DOHH2 (cell line): ENCODE results near the gene HOXB7.

Experiments used
- EZH2phosphoT487 ChIP-seq: fragments of 200-600 bp; sonication (generic); IDR thresholded peaks from 2 replicates; pipeline ENCODE4 v1.6.1; 2017; ENCODE audit warnings: borderline replicate concordance, mild to moderate bottlenecking, antibody characterized with exemption, low read length, moderate library complexity, mixed read lengths
- TF ChIP-seq, protein P1 (sequence below): fragments of 200-600 bp; sonication (generic); IDR thresholded peaks from one replicate; pipeline ENCODE4 v1.5.1; 2014; ENCODE audit warnings: antibody characterized with exemption, mild to moderate bottlenecking, low read depth, low read length; ENCODE audit not compliant: poor library complexity, severe bottlenecking

DNA sequence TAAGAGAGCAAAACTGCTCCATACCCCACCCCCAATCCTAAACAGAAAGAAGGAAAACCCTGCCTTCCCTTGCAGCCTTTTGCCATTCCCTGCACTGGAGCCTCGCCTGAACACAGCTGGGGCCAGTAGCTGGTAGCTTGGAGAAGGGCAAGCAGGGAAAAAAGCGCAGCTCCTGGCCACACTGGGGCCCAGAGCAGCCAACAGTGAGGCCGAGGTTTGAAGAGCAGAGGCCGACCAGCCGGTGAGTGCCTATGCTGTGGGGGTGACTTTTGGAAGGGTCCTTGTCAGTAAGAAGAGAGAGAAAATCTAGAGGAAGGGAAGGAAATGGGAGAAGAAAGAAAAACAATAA, 18.6 kb upstream of the HOXB7 start:
- TF ChIP-seq, protein P1, sequence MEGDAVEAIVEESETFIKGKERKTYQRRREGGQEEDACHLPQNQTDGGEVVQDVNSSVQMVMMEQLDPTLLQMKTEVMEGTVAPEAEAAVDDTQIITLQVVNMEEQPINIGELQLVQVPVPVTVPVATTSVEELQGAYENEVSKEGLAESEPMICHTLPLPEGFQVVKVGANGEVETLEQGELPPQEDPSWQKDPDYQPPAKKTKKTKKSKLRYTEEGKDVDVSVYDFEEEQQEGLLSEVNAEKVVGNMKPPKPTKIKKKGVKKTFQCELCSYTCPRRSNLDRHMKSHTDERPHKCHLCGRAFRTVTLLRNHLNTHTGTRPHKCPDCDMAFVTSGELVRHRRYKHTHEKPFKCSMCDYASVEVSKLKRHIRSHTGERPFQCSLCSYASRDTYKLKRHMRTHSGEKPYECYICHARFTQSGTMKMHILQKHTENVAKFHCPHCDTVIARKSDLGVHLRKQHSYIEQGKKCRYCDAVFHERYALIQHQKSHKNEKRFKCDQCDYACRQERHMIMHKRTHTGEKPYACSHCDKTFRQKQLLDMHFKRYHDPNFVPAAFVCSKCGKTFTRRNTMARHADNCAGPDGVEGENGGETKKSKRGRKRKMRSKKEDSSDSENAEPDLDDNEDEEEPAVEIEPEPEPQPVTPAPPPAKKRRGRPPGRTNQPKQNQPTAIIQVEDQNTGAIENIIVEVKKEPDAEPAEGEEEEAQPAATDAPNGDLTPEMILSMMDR = no peak
- no peak for TF ChIP-seq EZH2phosphoT487
